AG08395 (cell line): ENCODE data around the gene ESRRA.

Experiments used
- DNase-seq: peaks from one replicate; pipeline ENCODE4 v3.0.0; 2012; ENCODE audit warnings: mixed read lengths, low spot score

Gene ESRRA

DNA sequence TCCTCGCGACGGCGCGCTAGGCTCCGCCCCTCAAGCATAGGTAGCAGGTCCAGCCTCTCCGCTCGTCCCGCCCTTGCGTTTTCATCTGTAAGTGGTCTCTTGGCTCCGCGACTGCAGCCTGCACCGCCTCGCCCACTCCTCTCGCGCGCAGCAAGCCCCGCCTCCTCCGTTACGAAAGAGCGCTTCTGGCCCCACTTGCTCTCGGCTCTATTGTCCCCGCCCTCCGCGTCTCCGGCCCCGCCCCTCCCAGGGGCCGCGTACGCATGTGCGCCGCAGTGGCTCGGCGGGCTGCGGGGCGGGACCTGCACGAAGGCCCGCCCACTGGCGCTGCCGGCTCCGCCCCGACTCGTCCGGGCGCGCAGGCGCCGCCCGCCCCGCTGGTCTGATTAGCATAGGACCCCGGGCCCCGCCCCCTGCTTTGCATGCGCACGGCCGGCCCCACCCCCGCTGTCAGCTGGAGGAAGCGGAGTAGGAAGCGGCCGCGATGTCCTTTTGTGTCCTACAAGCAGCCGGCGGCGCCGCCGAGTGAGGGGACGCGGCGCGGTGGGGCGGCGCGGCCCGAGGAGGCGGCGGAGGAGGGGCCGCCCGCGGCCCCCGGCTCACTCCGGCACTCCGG is at the start of gene ESRRA:
Gene ESRRA (plus strand): TSS at position 450 of the 616 bp plus-strand sequence. CDS start 1,656 bp downstream, outside the sequence.
- peak; percentile 100 for DNase-seq

DNA sequence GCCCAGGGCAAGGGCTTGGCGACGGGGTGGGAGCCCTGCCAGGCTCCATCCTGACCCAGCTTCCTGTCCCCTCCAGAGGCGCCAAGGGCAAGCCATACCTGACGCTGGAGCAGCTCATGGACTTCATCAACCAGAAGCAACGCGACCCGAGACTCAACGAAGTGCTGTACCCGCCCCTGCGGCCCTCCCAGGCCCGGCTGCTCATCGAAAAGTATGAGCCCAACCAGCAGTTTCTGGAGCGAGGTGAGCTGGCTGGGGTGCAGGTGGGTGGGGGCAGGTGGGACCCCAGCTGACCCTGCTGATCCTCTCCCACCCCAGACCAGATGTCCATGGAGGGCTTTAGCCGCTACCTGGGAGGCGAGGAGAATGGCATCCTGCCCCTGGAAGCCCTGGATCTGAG is 49.0 kb upstream of the ESRRA start:
- DNase-seq = no peak

DNA sequence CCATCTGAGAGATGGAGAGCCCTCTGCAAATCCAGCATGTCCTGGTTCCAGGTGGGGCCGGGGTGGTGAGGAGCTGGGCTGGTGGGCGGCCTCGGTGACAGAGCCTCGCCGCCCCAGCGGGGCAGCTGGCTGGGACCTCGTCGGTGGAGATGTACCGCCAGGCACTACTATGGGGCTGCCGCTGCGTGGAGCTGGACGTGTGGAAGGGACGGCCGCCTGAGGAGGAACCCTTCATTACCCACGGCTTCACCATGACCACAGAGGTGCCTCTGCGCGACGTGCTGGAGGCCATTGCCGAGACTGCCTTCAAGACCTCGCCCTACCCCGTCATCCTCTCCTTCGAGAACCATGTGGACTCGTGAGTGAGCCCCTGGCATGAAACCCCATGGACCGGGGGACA is 47.0 kb upstream of the ESRRA start:
- DNase-seq = no peak

DNA sequence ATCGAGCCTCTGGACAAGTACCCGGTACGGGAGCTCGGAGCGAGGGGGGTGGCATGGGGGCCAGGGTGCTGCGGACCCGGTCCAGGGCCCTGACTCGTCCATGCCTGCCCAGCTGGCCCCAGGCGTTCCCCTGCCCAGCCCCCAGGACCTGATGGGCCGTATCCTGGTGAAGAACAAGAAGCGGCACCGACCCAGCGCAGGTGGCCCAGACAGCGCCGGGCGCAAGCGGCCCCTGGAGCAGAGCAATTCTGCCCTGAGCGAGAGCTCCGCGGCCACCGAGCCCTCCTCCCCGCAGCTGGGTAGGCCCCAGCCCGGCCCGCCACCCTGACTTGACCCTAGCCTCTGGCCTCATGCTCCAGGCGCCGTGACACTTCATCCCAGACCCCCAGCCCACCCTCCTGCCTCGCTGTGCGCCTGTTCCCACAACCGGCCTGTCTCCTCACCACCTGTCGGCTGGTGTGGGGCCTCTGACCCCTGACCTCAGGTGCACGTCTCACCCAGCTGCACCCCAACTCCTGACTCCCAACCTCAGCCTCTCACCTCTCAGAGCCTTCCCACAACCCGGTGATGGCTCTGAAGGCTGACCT is 46.3 kb upstream of the ESRRA start:
- DNase-seq = no peak

DNA sequence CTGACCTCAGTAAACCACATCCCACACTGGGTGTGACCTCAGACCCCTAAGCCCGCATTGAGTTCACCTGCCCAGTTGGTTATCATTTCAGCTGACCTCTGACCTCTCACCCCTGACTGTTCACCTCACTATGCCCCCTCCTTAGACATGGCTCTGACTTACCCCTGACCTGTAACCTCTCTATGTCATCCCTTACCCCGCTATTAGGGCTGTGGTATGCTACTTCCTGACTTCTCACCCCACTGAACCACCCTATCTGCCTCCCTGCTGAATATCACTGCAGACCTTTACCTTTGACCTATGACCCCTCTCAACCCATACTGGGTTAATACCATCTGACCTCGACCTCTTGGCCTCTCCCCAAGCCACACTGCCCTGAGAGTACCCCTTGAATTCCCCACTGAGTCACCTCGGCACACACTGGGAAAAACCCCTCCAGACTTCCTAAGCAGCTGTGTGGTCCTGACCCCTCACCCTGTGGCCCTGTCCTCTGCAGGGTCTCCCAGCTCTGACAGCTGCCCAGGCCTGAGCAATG is 45.7 kb upstream of the ESRRA start:
- DNase-seq = no peak

DNA sequence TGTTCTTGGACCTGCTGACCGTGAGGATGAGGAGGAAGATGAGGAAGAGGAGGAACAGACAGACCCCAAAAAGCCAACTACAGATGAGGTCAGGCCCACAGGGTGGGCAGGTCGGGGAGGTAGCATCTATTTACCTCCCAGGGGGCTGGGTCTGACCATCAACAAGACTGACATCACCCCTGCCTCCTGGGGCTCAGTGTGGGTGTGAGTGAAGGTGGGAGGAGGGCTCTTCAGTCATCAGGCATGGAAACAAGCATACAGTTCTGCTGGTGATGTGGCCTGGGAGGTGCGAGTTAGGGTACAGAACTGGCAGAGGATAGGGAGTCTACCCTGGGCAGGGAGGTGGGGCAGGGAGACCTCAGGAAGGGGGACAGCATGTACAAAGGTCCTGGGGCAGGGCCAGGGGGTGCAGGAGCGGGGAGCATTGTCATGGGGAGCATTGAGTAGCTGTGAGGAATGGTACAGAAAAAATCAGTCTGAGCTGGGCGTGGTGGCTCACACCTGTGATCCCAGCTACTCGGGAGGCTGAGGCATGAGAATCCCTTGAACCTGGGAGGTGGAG is 45.1 kb upstream of the ESRRA start:
- no peak for DNase-seq

DNA sequence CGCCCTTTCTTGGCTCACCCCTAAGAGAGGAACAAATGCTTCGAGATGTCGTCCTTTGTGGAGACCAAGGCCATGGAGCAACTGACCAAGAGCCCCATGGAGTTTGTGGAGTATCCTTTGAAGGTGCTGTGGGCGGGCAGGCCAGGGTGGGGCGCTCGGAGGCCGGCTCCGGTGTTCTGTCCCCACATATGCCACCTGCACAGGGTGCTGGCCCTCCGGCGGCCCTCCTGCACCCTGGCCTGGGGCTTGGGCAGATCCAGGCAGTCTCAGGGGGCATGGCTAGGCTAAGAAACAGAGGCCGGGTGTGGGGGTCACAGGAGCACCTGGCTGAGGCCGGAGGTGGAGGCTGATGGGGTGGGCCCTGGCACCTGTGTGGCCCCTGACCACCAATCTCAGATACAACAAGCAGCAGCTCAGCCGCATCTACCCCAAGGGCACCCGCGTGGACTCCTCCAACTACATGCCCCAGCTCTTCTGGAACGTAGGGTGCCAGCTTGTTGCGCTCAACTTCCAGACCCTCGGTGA is 43.7 kb upstream of the ESRRA start:
- no peak for DNase-seq

DNA sequence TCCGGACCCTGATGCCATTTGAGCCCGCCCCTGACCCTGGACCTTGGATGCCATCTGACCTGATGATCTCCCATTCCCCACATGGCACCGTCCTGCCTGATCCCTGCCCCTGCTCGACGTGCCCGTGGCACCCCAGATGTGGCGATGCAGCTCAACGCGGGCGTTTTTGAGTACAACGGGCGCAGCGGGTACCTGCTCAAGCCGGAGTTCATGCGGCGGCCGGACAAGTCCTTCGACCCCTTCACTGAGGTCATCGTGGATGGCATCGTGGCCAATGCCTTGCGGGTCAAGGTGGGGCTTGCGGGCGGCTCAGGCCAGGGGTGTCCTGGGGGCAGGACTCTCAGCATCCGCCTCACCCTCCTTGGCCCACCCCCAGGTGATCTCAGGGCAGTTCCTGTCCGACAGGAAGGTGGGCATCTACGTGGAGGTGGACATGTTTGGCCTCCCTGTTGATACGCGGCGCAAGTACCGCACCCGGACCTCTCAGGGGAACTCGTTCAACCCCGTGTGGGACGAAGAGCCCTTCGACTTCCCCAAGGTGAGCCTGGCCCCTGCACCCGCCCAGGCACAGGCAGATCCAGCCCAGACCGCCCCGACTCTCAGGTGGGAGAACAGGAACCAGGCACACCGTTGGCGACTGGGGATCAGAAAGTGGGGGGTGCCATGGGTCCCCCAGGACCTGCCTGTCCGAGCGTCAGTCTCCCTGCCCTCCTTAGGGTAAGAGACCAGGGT is 42.9 kb upstream of the ESRRA start:
- no peak for DNase-seq

DNA sequence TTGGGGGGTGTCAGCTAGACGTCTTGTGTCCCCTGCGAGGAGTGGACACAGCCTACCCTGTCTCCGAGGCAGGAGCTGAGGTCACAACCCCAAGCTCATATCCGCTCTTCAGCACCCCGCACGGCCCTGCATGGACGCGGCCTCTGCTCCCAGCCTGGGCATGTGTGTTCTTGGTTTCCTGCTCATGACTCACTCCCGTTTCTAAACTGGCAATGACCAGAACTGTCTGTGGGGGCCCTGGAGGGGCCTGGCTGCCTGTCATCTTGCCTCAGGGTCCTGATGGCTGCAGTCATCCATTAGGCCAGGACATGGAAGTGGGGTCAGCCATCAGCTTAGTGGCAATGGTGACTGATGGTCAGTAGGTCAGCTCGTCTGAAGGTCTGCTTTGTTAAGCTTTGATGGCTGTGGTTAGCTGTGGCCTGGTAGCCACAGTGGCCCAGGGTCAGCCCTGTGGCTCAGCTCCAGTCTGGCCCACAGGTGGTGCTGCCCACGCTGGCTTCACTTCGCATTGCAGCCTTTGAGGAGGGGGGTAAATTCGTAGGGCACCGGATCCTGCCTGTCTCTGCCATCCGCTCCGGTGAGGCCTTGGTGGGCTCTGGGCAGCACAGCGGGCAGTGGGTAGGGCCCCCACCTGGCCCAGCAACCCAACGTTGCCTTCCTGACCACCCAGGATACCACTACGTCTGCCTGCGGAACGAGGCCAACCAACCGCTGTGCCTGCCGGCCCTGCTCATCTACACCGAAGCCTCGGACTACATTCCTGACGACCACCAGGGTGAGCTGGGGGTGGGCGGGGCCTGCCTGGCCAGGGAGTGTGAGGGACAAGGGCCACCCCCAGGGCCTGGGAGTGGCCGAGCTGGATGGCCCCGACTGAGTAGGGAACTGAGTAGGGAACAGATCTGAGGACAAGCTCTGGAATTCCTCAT is 42.0 kb upstream of the ESRRA start:
- DNase-seq = peak; percentile 19

DNA sequence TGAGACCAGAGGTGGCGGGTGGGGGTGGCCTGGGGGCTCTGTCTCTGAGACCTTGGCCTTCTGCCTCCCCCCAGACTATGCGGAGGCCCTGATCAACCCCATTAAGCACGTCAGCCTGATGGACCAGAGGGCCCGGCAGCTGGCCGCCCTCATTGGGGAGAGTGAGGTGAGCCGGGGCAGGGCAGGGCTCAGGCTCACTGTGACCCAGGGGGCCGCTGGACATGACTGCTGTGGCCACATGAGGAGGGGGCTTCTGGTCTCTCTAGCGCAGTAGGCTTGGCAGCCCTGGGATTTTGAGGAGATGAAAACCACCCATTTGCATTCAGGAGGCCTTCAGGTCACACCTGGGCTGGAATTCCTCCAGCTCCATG is 41.4 kb upstream of the ESRRA start:
- DNase-seq = no peak

DNA sequence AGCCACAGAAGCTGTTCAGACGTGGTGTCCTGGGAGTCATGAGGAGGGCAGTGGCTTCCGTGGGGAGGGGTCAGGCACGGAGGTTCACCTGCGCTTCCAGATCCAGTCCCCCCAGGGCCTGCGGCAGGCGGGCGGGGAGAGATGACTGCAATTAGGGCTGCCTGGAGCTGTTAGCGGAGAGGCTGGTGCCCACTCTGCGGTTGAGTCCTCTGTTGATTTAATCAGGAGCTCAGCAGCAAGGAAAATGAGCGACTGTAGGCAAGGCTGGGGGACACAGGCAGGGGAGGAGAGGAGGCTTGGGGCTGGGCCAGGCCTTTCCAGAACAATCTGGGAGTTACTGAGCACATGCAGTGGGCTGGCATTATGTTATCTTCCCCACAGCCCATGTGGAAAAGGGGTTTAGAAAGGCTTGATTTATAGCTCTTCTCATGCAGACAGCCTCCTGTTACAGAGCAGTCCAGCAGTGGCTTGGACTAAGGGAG is 40.9 kb upstream of the ESRRA start:
- no peak for DNase-seq

DNA sequence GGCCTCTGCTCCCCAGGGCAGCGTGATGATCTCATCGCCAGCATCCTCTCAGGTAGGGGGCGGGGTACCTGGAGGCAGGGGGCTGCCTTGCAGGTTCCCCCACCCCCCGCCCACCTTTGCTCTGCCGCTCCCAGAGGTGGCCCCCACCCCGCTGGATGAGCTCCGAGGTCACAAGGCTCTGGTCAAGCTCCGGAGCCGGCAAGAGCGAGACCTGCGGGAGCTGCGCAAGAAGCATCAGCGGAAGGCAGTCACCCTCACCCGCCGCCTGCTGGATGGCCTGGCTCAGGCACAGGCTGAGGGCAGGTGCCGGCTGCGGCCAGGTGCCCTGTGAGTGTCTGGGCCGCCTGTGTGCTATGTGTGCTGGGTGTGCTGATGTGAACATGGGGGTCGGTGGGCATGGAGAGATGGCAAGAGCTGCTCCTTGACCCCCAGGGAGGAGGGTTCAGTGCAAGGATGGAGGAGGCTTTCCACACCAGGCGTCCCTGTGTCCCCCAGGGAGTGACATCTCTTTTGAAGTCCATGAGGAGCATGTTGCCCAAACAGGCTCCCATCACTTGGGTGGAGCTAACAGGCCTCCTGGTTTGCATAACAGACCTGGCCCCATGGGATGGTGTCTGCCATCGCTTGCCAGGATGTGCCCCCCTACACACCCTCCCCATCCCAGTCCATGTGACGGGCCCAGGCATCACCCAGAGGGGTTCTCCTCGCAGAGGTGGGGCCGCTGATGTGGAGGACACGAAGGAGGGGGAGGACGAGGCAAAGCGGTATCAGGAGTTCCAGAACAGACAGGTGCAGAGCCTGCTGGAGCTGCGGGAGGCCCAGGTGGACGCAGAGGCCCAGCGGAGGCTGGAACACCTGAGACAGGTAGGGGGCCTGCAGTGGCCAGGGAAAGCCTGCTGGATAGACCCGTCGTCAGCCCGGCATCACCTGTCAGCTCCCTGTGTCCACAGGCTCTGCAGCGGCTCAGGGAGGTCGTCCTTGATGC is 39.9 kb upstream of the ESRRA start:
- no peak for DNase-seq

DNA sequence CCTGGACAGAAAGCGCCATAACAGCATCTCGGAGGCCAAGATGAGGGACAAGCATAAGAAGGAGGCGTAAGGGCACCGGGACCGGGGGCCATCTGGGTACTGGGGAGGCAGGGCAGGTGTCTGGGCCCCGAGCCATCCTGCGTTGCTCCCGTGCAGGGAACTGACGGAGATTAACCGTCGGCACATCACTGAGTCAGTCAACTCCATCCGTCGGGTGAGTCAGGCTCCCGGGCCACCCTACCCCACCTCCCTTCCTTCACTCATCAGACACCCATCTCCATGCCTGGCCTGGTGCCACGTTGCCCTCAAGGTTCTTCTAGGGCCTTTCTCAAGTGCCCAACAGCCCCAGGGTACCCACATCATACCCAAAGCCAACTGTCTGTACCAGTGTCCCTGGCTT is 39.0 kb upstream of the ESRRA start:
- DNase-seq = no peak

DNA sequence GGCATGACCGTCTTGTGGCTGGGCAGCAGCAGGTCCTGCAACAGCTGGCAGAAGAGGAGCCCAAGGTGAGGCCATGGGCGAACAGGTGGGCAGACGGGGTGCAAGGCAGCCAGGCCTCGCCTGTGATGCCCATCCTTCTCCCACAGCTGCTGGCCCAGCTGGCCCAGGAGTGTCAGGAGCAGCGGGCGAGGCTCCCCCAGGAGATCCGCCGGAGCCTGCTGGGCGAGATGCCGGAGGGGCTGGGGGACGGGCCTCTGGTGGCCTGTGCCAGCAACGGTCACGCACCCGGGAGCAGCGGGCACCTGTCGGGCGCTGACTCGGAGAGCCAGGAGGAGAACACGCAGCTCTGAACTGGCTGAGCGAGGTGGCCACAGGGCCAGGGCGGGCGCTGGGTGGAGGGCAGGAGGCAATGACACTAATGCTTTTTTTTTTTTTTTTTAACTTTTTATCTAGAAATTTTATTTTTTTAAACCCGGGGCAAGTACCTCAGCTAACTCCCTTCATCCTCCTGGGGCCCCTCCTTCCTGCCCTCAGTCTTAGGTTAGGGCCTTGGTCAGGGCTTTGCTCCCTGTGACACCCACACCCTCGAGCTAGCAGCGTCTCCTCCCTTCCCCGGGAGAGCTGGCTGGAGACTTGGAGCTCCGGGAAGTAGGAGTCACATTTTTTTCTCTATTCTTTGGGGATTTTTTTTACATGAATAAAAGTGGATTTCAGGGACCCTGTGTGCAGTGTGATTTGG is 37.9 kb upstream of the ESRRA start:
- no peak for DNase-seq

DNA sequence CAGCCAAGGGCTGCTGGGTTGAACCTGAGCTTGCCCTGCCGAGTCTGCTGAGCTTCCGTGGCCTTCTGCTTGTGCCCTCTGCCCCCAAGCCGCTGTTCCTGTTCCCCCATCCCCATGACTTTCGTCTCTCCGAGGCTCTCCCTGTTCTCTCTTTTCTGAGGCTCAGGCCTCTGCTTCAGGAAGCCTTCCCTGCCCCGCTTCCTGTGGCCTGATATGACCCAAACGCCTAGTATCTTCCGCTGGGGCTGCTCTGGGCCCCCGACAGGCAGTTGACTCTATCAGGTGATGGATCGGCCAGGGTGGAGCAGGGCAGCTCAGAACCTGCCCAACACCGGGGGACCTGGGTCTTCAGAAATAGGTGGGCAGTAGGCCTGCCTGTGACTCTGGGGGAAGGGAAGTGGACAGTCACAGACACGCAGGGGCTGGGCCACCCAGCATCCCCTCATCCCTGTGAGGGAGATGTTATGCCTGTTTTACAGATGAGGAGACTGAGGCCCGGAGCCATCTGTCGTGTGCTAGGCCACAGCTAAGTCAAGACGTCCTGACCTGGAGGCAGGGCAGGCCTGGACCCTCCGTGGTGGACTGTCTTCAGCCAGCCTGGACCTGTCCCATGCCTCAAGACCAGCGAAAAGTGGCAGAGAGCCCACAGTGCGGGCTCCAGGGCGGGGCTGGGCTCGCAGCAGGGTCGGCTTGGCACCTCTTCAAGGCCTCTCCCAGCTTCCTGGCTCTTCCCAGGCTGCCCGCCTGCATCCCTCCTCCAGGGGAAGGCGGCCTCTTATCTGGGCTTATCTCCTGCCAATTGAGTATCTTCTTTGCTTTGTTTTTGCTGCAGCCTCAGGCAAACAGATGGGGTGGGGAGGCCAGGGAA is 37.1 kb upstream of the ESRRA start:
- no peak for DNase-seq

DNA sequence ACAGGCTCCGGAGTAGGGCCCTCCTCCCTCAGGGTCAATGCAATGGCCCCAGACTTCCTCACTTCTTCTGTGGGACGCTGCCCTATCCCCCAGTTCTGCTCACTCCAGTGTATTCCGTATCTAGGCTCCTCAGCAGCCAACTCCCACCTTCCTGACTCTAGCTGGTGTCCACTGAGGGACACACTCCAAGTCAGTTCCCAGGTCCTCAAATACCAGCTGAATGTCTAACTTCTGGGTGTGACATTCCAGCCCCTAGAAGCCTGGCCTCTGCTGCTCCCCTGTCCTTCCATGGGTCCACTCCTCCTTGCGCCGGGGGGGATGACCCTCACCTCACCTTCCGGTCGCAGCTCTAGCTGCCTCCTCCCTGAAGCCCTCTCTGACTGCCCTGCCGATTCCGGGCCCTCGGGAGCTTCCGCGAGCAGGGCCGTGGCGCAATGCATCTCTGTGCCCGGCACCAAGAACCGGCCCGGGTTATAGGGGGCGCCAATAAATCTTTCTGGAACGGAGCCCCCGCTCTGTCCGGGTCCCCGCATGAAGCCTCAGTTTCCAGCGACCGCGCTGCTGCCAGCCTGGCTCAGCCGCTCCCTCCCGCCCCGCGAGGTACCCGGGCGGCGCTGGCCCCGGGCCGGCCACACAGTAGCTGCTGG is 36.3 kb upstream of the ESRRA start:
- DNase-seq = no peak

DNA sequence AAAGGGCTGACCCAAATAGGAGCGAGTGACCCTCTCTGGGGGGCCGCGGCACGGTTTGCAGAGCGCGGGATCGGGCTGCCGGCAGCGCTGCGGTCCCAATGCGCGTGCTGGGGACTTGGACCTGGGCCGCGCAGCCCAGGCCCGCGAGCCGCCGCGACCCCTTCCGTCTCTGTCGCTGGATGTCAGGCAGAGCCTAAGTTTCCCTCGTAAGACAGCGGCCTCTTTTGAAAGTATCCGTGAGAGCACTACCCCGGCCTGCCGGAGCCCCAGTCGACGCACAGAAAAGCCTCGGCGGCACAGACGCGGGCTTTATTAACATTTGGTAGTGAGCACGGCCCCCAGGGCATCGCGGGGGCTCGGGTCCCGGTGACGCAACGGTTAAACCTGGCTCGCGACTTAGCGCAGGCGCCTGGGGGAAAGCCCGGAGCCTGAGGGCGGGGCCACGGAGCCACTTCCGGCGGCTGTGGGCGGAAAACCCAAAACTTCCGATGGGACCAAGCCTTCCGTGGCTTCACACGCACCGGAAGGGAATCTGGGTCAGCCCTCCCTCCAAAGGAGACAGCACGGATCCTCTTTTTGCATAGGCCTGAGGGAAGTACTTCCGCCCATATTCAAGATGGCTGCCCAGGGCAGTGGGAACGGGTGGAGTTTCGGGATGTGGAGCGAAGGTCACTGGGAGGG is 35.6 kb upstream of the ESRRA start:
- peak; percentile 95 for DNase-seq
